Head of caudate nucleus (tissue), 42 donors: ENCODE measurements around the gene CWC22.
"Not testable (repeated sequence)": the region's sequence is repeated elsewhere in the genome, so short reads cannot be mapped to it uniquely, and the experiment has no call there.

Experiments
- DNase-seq, 42 donors: peaks; one replicate each; pipeline versions ENCODE4 v3.0.0 to v3.0.0-alpha.2; 2020 to 2021; ENCODE audit warnings: mixed read lengths in 7 of 42
- intact Hi-C: fragments of 100-400 bp; cut with DNase I; formaldehyde crosslinking; loops from one replicate; pipeline ENCODE4 v1.15.0; 2022

Gene CWC22

GRCh38 chr2:180006781-180007579, at the start of gene CWC22:
TSS of gene CWC22 (minus strand) at chr2:180007297. CDS start at chr2:179993341, 13,956 bp downstream.
- intact Hi-C loops, result no loop called here
- peak; percentile 83 to 97 (median 93) for DNase-seq

- no peak for DNase-seq
- intact Hi-C loops, result no loop called here
Observed at GRCh38 chr2:180056367-180057118, 49.4 kb upstream of the CWC22 start.

GRCh38 chr2:180054576-180054975, 47.5 kb upstream of the CWC22 start:
- intact Hi-C loops, DNase-seq: not testable (repeated sequence)

- DNase-seq, result no peak
- intact Hi-C loops, result no loop called here
Observed at GRCh38 chr2:180050246-180050645, 43.1 kb upstream of the CWC22 start.

GRCh38 chr2:180048251-180048650, 41.2 kb upstream of the CWC22 start:
- DNase-seq, result no peak
- intact Hi-C loops, result no loop called here

GRCh38 chr2:180046776-180047175, 39.7 kb upstream of the CWC22 start:
- intact Hi-C loops, result no loop called here
- DNase-seq, result no peak

- intact Hi-C loops, result no loop called here
- DNase-seq, result no peak
Observed at GRCh38 chr2:180046202-180046601, 39.1 kb upstream of the CWC22 start.

GRCh38 chr2:180040146-180040925, 33.2 kb upstream of the CWC22 start:
- no peak for DNase-seq
- intact Hi-C loops, result no loop called here

- intact Hi-C loops, result no loop called here
- DNase-seq, result no peak
Observed at GRCh38 chr2:180038997-180039396, 31.9 kb upstream of the CWC22 start.

GRCh38 chr2:180033993-180034894, 27.1 kb upstream of the CWC22 start:
- intact Hi-C loops, result no loop called here
- no peak for DNase-seq

- intact Hi-C loops, result no loop called here
- no peak for DNase-seq
Observed at GRCh38 chr2:180029575-180029974, 22.5 kb upstream of the CWC22 start.

- no peak for DNase-seq
- intact Hi-C loops, result no loop called here
Observed at GRCh38 chr2:180021850-180022249, 14.8 kb upstream of the CWC22 start.

- intact Hi-C loops, result no loop called here
- no peak for DNase-seq
Observed at GRCh38 chr2:180017784-180018183, 10.7 kb upstream of the CWC22 start.

- DNase-seq, result no peak
- intact Hi-C loops, result no loop called here
Observed at GRCh38 chr2:180016937-180017336, 9.8 kb upstream of the CWC22 start.

- no peak for DNase-seq
- intact Hi-C loops, result no loop called here
Observed at GRCh38 chr2:180015951-180016709, 9.0 kb upstream of the CWC22 start.

GRCh38 chr2:180012523-180012922, 5.4 kb upstream of the CWC22 start:
- intact Hi-C loops, result no loop called here
- DNase-seq, result no peak

- intact Hi-C loops, result no loop called here
Observed at GRCh38 chr2:180010701-180011100, 3.6 kb upstream of the CWC22 start.

GRCh38 chr2:180006231-180006630, 866 bp downstream of the CWC22 start:
- no peak for DNase-seq
- intact Hi-C loops, result no loop called here

More at GRCh38 chr2:180010701-180011100, 3.6 kb upstream of the CWC22 start:
- DNase-seq, result no peak
